HCT116 (cell line): ENCODE data around the gene F7. TPM values are rescaled to one million over a fixed set of nuclear protein-coding genes. Genes with fewer than 3 reads are reported as not detected.
A peak's percentile ranks its signal among the peaks of the same experiment; 100 is the strongest.

Experiments used
- ATAC-seq: fragments of 200-7000 bp; cut with Tn5 transposase; 2 replicates; pipeline ENCODE4 v1.9.1; 2020; ENCODE audit warnings: mild to moderate bottlenecking, moderate library complexity
- BruUV-seq: library from RNA; stranded (reverse); fragments of 400-500 nt; replicated peaks from 2 replicates; lab custom pipeline; 2021; lab: Mats Ljungman, UMichigan
- CTCF ChIA-PET: fragments of 300-600 bp; sonication (Branson Sonifier 250); formaldehyde crosslinking; loops from one replicate; lab custom pipeline; 2021; ENCODE audit warnings: antibody characterized with exemption; lab: Charles Lee
- POLR2A ChIA-PET: fragments of 300-600, 350-600 bp; sonication (Branson Sonifier 250); formaldehyde crosslinking; loops from one replicate; lab custom pipeline; 2021; ENCODE audit warnings: antibody characterized with exemption; lab: Charles Lee
- RAD21 ChIA-PET, 2 experiments: fragments of 300-600 bp; sonication (Branson Sonifier 250); formaldehyde crosslinking; loops; one replicate each; lab custom pipeline; 2023; ENCODE audit warnings: low total read pairs in 2 of 2; ENCODE audit not compliant: uncharacterized antibody in 2 of 2, unreplicated experiment in 2 of 2, low non-redundant PET in 1 of 2; lab: Charles Lee
- DNase-seq: peaks from one replicate; pipeline ENCODE4 v3.0.0-alpha.2; 2010; ENCODE audit warnings: low read depth, low spot score
- H2AFZ ChIP-seq: fragments of 200-600 bp; shearing (Covaris generic), sonication (generic); 2 replicates; pipeline ENCODE4 v1.6.1; 2017; ENCODE audit warnings: low read depth, mixed run types, mixed read lengths, antibody characterized with exemption, low read length; ENCODE audit not compliant: poor library complexity, severe bottlenecking
- H3K27ac ChIP-seq: 2 replicates; pipeline ENCODE4 v1.5.1; 2012; ENCODE audit warnings: low read depth, low read length
- H3K27me3 ChIP-seq: fragments of 200-600 bp; sonication (generic); 2 replicates; pipeline ENCODE4 v1.6.1; 2016; ENCODE audit warnings: mixed run types, low read length, mixed read lengths; ENCODE audit not compliant: insufficient read depth
- H3K36me3 ChIP-seq, 2 experiments: fragments of 200-500 bp in 1 of 2; fragments of 200-600 bp in 1 of 2; sonication (Bioruptor generic) in 1 of 2; sonication (generic) in 1 of 2; 2 replicates each; pipeline versions ENCODE4 v1.5.1 to v1.6.1; 2014 to 2016; ENCODE audit warnings: low read length in 2 of 2, inconsistent platforms in 1 of 2, mixed read lengths in 1 of 2, mixed run types in 1 of 2; ENCODE audit not compliant: insufficient read depth in 2 of 2, control insufficient read depth in 1 of 2
- H3K4me1 ChIP-seq, 2 experiments: fragments of 200-600 bp in 1 of 2; sonication (generic) in 1 of 2; 2 replicates each; pipeline versions ENCODE4 v1.5.1 to v1.6.1; 2012 to 2017; ENCODE audit warnings: low read length in 2 of 2, inconsistent platforms in 1 of 2, mild to moderate bottlenecking in 1 of 2, mixed read lengths in 1 of 2, mixed run types in 1 of 2, moderate library complexity in 1 of 2; ENCODE audit not compliant: insufficient read depth in 2 of 2, control insufficient read depth in 1 of 2
- H3K4me2 ChIP-seq: fragments of 200-600 bp; sonication (generic); 2 replicates; pipeline ENCODE4 v1.6.1; 2017; ENCODE audit warnings: mixed run types, low read length, mixed read lengths
- H3K4me3 ChIP-seq, 2 experiments: fragments of 200-600 bp in 1 of 2; sonication (generic) in 1 of 2; replicated peaks in 1 of 2; 2 replicates each; pipeline ENCODE4 v1.5.1; 2011 to 2016; ENCODE audit warnings: low read length in 2 of 2, control low read depth in 1 of 2, low read depth in 1 of 2, mild to moderate bottlenecking in 1 of 2, mixed read lengths in 1 of 2, mixed run types in 1 of 2
- H3K79me2 ChIP-seq: fragments of 200-600 bp; sonication (generic); 2 replicates; pipeline ENCODE4 v1.6.1; 2017; ENCODE audit warnings: mild to moderate bottlenecking, mixed run types, low read length, moderate library complexity, mixed read lengths; ENCODE audit not compliant: insufficient read depth
- H3K9ac ChIP-seq: fragments of 200-600 bp; sonication (generic); 2 replicates; pipeline ENCODE4 v1.6.1; 2016; ENCODE audit warnings: low read length, mixed read lengths
- H3K9me2 ChIP-seq: fragments of 200-600 bp; sonication (generic), shearing (Covaris generic); 2 replicates; pipeline ENCODE4 v1.6.1; 2017; ENCODE audit warnings: mixed run types, mild to moderate bottlenecking, moderate library complexity; ENCODE audit not compliant: insufficient read depth
- H3K9me3 ChIP-seq, 2 experiments: fragments of 200-500 bp in 1 of 2; fragments of 200-600 bp in 1 of 2; sonication (Bioruptor generic) in 1 of 2; sonication (generic) in 1 of 2; 2 replicates each; pipeline ENCODE4 v1.6.1; 2014 to 2017; ENCODE audit warnings: low read length in 2 of 2, mixed read lengths in 2 of 2, inconsistent platforms in 1 of 2, low read depth in 1 of 2, mild to moderate bottlenecking in 1 of 2, mixed run types in 1 of 2, moderate library complexity in 1 of 2; ENCODE audit not compliant: control insufficient read depth in 1 of 2, insufficient read depth in 1 of 2
- H4K20me1 ChIP-seq: fragments of 200-600 bp; sonication (generic), shearing (Covaris generic); 2 replicates; pipeline ENCODE4 v1.6.1; 2017; ENCODE audit warnings: mixed run types, mild to moderate bottlenecking, moderate library complexity; ENCODE audit not compliant: insufficient read depth
- ATF3 ChIP-seq: IDR thresholded peaks from 2 replicates; pipeline ENCODE4 v1.6.1; 2012
- CBX3 ChIP-seq: IDR thresholded peaks from 2 replicates; pipeline ENCODE4 v1.6.1; 2012; ENCODE audit warnings: low read depth
- CEBPB ChIP-seq: IDR thresholded peaks from 2 replicates; pipeline ENCODE4 v1.6.1; 2012; ENCODE audit warnings: low read depth
- EGR1 ChIP-seq: IDR thresholded peaks from 2 replicates; pipeline ENCODE4 v1.6.1; 2012; ENCODE audit warnings: low read depth
- EZH2 ChIP-seq: fragments of 200-600 bp; sonication (generic); IDR thresholded peaks from 2 replicates; pipeline ENCODE4 v1.6.1; 2017; ENCODE audit warnings: antibody characterized with exemption, mixed run types
- EZH2phosphoT487 ChIP-seq: fragments of 200-600 bp; IDR thresholded peaks from 2 replicates; pipeline ENCODE4 v1.6.1; 2018; ENCODE audit warnings: antibody characterized with exemption, borderline replicate concordance
- JUND ChIP-seq: IDR thresholded peaks from 2 replicates; pipeline ENCODE4 v1.6.1; 2012
- SP1 ChIP-seq: IDR thresholded peaks from 2 replicates; pipeline ENCODE4 v1.6.1; 2012; ENCODE audit warnings: low read depth
- SRF ChIP-seq: IDR thresholded peaks from 2 replicates; pipeline ENCODE4 v1.6.1; 2012; ENCODE audit warnings: low read depth
- TCF7L2 ChIP-seq: IDR thresholded peaks from 2 replicates; pipeline ENCODE4 v1.7.0; 2011; ENCODE audit warnings: borderline replicate concordance, inconsistent platforms; ENCODE audit not compliant: insufficient read depth, insufficient read length; ENCODE audit errors: extremely low read depth
- YY1 ChIP-seq: IDR thresholded peaks from 2 replicates; pipeline ENCODE4 v1.6.1; 2011; ENCODE audit warnings: low read length, low read depth, moderate library complexity, mild to moderate bottlenecking; ENCODE audit not compliant: insufficient replicate concordance; ENCODE audit errors: extremely low read depth
- ZNF274 ChIP-seq: fragments of 200-500 bp; sonication (Bioruptor generic); IDR thresholded peaks from 2 replicates; pipeline ENCODE4 v1.6.1; 2014; ENCODE audit warnings: mild to moderate bottlenecking, low read depth, low read length, inconsistent platforms
- intact Hi-C: fragments of 100-400 bp; cut with micrococcal nuclease; formaldehyde crosslinking; loops from 2 replicates; pipeline ENCODE4 v1.10.0; 2022
- total RNA-seq: library from RNA; stranded (reverse); gene quantifications from one replicate; pipeline ENCODE4 v1.2.1, GENCODE V29; 2021; ENCODE audit not compliant: unreplicated experiment
- TF ChIP-seq, protein P1 (sequence below): IDR thresholded peaks from 2 replicates; pipeline ENCODE4 v1.6.1; 2011; ENCODE audit warnings: mild to moderate bottlenecking, low read length, moderate library complexity; ENCODE audit not compliant: insufficient replicate concordance; ENCODE audit errors: extremely low read depth
- TF ChIP-seq, protein P2 (sequence below): IDR thresholded peaks from 2 replicates; pipeline ENCODE4 v1.6.1; 2012; ENCODE audit warnings: low read depth
- TF ChIP-seq, protein P3 (sequence below): IDR thresholded peaks from 2 replicates; pipeline ENCODE4 v1.6.1; 2012
- TF ChIP-seq, protein P4 (sequence below), 3 experiments: fragments of 200-600 bp in 1 of 3; sonication (generic) in 1 of 3; IDR thresholded peaks in 2 of 3; conservative IDR thresholded peaks in 1 of 3; 2 replicates each; pipeline ENCODE4 v1.5.1; 2012 to 2017; ENCODE audit warnings: low read depth in 2 of 3, low read length in 2 of 3, antibody characterized with exemption in 1 of 3, borderline replicate concordance in 1 of 3, control low read depth in 1 of 3, mild to moderate bottlenecking in 1 of 3, mixed read lengths in 1 of 3, mixed run types in 1 of 3, moderate library complexity in 1 of 3; ENCODE audit not compliant: insufficient read depth in 1 of 3

F7 gene
- total RNA-seq, 1 experiment from 2014 or later = not detected

DNA sequence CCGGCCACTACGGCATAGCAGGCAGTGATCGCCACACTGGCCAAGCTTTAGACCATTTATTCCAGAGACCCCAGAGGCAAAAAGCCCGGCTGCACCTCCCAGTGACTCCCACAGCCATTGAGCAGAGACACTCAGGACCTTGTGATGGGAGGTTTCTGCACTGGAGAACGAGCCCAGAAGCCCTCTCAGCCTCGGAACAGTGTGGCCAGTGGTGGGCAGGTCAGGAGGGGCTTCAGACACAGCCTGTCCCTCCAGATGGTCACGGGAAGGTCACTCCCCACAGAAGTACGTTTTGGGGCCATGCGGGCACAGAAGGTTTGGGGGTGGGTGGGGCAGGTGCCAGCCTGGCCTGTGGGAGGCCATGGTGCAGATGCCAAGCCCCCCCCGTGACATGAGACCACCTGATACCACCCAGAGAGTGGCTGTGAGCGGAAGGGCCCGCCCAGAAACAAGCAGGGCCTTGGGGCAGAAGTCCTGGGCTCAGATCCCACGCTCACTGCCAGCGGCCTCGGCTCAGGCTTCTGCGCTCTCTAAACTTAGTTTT, 16.4 kb downstream of the F7 start:
- Histone ChIP-seq H3K4me3 (no peak overlapping the region), H3K36me3 (no peaks in the 10 kb centered on the region), H3K4me1 (peaks cover 4 to 21% of the 10 kb centered on the region in 2 experiments; a peak in 3 of 4 replicates), H3K27me3 (0 out of 2 replicates have a peak, but pooled peaks cover 4% of the 10 kb centered on the region), H3K9me2 (no peaks in the 10 kb centered on the region), H4K20me1 (no peaks in the 10 kb centered on the region), H2AFZ (no peak overlapping the region), H3K79me2 (no peaks in the 10 kb centered on the region), H3K9me3 (no peaks in the 10 kb centered on the region), H3K4me2 (peak overlapping the region; percentile 76)
- RAD21 ChIA-PET = no interaction called here
- CTCF ChIA-PET = no interaction called here
- POLR2A ChIA-PET = no interaction called here
- no peak for TF ChIP-seq ATF3
- TF ChIP-seq, protein P1, sequence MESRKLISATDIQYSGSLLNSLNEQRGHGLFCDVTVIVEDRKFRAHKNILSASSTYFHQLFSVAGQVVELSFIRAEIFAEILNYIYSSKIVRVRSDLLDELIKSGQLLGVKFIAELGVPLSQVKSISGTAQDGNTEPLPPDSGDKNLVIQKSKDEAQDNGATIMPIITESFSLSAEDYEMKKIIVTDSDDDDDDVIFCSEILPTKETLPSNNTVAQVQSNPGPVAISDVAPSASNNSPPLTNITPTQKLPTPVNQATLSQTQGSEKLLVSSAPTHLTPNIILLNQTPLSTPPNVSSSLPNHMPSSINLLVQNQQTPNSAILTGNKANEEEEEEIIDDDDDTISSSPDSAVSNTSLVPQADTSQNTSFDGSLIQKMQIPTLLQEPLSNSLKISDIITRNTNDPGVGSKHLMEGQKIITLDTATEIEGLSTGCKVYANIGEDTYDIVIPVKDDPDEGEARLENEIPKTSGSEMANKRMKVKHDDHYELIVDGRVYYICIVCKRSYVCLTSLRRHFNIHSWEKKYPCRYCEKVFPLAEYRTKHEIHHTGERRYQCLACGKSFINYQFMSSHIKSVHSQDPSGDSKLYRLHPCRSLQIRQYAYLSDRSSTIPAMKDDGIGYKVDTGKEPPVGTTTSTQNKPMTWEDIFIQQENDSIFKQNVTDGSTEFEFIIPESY = no peak
- no peak for TF ChIP-seq ZNF274
- TF ChIP-seq YY1 = no peak
- TF ChIP-seq EZH2phosphoT487 = no peak
- TF ChIP-seq EGR1 = no peak
- TF ChIP-seq, protein P2, sequence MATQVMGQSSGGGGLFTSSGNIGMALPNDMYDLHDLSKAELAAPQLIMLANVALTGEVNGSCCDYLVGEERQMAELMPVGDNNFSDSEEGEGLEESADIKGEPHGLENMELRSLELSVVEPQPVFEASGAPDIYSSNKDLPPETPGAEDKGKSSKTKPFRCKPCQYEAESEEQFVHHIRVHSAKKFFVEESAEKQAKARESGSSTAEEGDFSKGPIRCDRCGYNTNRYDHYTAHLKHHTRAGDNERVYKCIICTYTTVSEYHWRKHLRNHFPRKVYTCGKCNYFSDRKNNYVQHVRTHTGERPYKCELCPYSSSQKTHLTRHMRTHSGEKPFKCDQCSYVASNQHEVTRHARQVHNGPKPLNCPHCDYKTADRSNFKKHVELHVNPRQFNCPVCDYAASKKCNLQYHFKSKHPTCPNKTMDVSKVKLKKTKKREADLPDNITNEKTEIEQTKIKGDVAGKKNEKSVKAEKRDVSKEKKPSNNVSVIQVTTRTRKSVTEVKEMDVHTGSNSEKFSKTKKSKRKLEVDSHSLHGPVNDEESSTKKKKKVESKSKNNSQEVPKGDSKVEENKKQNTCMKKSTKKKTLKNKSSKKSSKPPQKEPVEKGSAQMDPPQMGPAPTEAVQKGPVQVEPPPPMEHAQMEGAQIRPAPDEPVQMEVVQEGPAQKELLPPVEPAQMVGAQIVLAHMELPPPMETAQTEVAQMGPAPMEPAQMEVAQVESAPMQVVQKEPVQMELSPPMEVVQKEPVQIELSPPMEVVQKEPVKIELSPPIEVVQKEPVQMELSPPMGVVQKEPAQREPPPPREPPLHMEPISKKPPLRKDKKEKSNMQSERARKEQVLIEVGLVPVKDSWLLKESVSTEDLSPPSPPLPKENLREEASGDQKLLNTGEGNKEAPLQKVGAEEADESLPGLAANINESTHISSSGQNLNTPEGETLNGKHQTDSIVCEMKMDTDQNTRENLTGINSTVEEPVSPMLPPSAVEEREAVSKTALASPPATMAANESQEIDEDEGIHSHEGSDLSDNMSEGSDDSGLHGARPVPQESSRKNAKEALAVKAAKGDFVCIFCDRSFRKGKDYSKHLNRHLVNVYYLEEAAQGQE = no peak
- TF ChIP-seq CEBPB = no peak
- TF ChIP-seq, protein P3, sequence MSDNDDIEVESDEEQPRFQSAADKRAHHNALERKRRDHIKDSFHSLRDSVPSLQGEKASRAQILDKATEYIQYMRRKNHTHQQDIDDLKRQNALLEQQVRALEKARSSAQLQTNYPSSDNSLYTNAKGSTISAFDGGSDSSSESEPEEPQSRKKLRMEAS = no peak
- TF ChIP-seq SP1 = no peak
- no peak for TF ChIP-seq TCF7L2
- TF ChIP-seq SRF = no peak
- TF ChIP-seq EZH2 = no peak
- TF ChIP-seq CBX3 = no peak
- TF ChIP-seq, protein P4, sequence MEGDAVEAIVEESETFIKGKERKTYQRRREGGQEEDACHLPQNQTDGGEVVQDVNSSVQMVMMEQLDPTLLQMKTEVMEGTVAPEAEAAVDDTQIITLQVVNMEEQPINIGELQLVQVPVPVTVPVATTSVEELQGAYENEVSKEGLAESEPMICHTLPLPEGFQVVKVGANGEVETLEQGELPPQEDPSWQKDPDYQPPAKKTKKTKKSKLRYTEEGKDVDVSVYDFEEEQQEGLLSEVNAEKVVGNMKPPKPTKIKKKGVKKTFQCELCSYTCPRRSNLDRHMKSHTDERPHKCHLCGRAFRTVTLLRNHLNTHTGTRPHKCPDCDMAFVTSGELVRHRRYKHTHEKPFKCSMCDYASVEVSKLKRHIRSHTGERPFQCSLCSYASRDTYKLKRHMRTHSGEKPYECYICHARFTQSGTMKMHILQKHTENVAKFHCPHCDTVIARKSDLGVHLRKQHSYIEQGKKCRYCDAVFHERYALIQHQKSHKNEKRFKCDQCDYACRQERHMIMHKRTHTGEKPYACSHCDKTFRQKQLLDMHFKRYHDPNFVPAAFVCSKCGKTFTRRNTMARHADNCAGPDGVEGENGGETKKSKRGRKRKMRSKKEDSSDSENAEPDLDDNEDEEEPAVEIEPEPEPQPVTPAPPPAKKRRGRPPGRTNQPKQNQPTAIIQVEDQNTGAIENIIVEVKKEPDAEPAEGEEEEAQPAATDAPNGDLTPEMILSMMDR (IDR thresholded peaks at IDR 0.05 in 2 of 3, conservative IDR thresholded peaks at IDR 0.05 in 1 of 3; ENCODE audit: borderline replicate concordance in 1 of 3, insufficient read depth in 1 of 3, low read depth in 2 of 3, low read length in 2 of 3) = no peak
- TF ChIP-seq JUND = no peak
- TF ChIP-seq, all 23 proteins: peak for 0
- Histone ChIP-seq H3K9ac (no peak overlapping the region), H3K27ac (no peak overlapping the region)
- ATAC-seq (no peak), DNase-seq (no peak)
- BruUV-seq = no TSS peak
- intact Hi-C loops = loop anchor here (5.0 kb wide), 1 partner anchor 85 kb away; no protein-coding TSS in a partner anchor
